ENCODE measurements around the gene CCDC141.

CCDC141 gene

DNA sequence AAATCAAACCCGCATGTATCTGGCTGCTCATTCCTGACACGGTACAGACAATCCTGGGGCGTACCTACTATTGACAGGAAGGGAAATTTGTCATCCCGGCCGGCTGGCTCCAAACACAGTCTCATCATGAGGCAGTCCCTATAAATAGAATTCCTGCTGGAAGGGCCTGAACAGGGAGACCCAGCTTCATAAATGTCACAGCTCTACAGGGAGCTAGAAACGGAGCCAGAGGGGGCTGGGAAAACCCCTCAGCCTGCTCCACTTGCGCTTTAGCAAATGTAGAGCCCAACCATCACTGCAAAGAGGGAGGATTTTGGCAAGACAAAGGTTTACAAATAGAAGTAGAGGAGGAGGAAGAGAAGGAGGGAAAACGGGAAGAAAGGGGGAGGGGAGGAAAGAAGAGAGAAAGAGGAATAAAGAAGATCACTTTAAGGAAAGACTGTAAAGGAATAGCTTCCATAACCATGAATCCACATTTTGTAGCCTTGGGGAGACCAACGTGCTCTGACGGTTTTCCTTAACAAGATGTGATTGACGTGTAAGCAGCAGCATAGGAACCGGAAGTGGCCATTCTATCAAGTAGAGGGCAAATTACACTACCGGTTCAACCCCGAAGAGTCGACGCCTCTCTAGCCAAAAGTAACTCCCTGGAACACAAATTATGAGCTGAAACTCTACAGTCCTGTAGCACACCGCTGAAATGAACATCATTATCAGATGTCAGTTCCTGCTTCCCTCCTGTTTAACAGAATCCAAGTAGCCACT lies 185.9 kb downstream of the CCDC141 start:
- TF ChIP-seq CTCF (IDR thresholded peaks at IDR 0.05; ENCODE audit: low read depth, low read length) = no peak
- H3K4me3 ChIP-seq (ENCODE audit: low read depth, low read length) = peak overlapping the region; percentile 6

DNA sequence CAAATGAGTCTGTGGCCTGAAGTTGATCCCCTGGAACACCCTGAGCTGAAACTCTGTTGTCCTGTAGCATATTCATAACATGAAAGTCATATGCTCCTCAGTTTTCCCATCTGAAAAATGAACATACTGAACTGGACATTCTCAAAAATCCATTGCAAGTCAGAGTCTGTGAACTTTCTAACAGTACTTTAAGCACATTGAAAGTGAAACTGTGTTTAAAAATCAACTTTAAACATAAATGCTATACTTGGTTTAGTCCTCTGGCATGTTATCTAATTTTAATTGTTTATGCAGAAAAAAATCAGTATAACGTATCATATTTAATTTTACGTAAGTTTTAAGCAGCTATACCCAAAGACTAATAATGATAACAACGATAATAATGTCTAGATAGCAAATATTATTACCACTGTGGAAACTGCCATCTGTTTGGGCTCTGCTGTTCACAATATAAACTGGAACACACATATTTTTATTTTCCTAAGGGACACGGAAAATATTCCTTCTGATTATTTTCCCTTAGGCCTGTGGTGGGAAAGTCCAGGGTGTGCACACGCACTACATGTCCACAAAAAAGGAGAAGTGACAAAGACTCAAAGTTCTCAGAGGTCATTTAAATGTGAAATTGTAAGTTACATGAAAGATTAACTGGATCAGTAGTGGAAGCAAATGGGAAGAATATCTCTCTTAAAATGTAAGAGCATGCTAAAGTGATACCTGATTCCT lies 186.6 kb downstream of the CCDC141 start:
- no peak for TF ChIP-seq CTCF (IDR thresholded peaks at IDR 0.05; ENCODE audit: low read depth, low read length)
- peak overlapping the region; percentile 6 for H3K4me3 ChIP-seq (ENCODE audit: low read depth, low read length)

- no peak overlapping the region for H3K4me3 ChIP-seq (ENCODE audit: low read depth, low read length)
- TF ChIP-seq CTCF (IDR thresholded peaks at IDR 0.05; ENCODE audit: low read depth, low read length) = no peak
Measured at GRCh38 chr2:178860551-178860950, 189.4 kb downstream of the CCDC141 start.

GRCh38 chr2:178859730-178860129 lies 190.2 kb downstream of the CCDC141 start:
- no peak for TF ChIP-seq CTCF (IDR thresholded peaks at IDR 0.05; ENCODE audit: low read depth, low read length)
- no peak overlapping the region for H3K4me3 ChIP-seq (ENCODE audit: low read depth, low read length)

- no peak for TF ChIP-seq CTCF (IDR thresholded peaks at IDR 0.05; ENCODE audit: low read depth, low read length)
Measured at GRCh38 chr2:178858896-178859625, 190.9 kb downstream of the CCDC141 start.

DNA sequence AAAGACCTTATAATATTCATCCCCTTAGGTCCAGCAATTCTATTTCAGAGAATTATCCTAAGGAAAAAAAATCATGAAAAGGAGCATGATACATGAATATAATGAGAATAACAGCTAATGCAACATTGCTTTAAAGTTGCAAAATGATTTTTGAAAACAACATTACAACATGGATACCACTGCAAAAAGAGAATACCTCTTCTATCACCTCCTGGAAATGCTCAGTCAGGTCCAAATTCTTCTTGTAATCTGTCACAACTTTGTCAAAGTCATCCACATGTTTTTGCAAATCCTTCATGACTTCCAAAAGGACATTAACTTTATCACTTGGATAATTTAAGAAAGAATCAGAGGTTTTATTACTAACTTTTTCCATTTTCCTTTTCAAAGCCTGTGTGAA lies 194.8 kb downstream of the CCDC141 start:
- no peak overlapping the region for H3K4me3 ChIP-seq (ENCODE audit: low read depth, low read length)
- no peak for TF ChIP-seq CTCF (IDR thresholded peaks at IDR 0.05; ENCODE audit: low read depth, low read length)

More at GRCh38 chr2:178858896-178859625, 190.9 kb downstream of the CCDC141 start:
- H3K4me3 ChIP-seq (ENCODE audit: low read depth, low read length) = no peak overlapping the region

Measured in WI38 (cell line).